Measurements from ENCODE around the gene DIAPH3. TPM values are rescaled to one million over a fixed set of nuclear protein-coding genes. Genes with fewer than 3 reads are reported as not detected.

DIAPH3 gene
- total RNA-seq, 1 donor from 2014 or later: 8.7 TPM

DNA sequence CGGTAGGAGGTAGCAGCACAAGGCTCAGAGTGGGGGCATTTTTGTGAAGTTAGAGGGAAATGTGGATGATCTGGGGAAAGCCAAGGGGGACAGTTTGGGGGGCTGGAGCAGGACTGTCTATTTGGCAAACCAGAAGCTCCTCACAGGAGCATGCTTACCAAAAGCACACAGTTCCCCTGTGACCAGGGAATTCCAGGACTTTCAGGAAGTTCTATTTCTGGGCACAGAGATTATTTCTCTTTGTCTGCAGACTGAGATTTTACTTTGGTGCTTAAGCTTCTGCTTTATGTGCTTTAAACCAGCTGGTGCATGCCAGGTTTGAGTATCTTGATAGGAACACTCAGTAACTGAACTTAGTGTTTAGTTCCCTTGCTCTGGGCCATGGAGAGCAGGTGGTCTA, 525.3 kb downstream of the DIAPH3 start:
- DNase-seq (ENCODE audit: low read depth in 2 of 2): peak in 1 of 2 donors; percentile 16

DNA sequence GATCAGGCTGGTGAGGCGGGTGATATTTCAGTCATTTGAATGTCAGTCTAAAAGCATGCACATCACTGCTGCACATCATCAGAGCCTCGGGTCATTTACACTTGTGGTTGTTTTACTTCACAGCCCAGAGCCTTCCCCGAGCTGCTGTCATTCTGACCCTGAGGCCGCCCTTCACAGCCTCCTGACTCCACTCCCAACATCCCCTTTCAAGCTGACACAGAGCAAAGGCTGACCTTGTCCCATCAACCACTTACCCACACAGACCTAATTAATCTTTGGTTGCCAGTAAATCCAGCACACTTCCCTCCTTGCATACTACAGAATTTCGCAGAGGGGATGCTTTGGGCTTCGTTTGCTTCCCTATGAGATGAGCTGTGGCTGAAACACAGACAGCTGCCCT, 528.1 kb downstream of the DIAPH3 start:
- DNase-seq (ENCODE audit: low read depth in 2 of 2): no peak

DNA sequence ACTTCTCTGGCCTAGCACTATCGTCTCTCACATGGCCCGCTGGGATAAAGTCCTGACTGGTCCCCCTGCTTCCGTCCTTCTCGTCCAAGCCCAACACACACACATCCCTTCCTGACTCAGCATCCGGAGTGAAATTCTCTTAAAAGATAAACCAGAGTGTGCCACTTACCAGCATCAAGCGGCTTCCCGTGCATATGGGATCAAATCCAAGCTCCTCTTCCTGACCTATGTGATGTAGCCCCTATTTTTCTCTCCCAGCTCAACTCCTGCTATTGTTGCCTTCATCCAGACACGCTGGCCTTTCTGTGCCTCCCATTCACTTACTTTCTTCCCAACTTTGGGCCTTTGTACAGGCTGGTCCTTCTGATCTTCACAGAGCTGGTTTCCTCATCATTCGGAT, 530.4 kb downstream of the DIAPH3 start:
- DNase-seq (ENCODE audit: low read depth in 2 of 2): peak; percentile 96 to 98

DNA sequence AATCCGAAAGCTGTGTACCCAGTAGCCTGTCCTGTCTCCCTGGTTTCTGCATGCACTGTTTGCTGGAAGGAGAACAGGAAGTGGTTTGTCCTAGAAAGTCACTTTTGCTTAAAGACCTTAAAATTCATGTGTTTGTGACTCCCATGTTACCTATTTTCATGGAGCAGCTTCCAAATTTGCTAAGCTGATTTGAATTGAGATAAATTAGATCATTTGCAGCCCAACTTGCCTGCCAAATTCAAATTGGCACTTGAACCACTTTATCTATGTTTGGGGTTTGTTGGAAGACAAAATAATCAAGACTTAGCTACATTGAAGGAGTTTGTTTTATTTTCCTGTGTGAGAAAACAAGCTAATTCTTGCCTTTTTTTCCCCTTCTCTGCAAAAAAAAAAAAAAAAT, 532.5 kb downstream of the DIAPH3 start:
- DNase-seq (ENCODE audit: low read depth in 2 of 2): no peak

DNA sequence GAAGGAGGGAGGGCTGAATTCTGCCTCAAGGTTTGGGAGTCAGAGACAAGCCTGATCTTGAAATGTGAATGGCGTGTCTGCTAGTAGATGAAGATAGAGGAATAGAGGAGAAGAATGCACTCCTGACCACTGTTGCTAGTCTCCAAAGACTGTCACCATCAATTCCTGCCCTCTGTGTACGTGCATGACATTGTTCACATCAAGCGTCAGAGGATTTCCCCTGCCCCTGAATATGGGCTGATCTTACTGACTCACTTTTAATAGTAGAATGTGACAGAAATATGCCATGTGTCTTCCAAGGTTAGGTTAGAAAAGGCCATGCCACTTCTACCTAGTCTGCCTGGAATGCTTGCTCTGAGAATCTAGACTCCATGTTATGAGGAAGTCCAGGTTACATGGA, 538.6 kb downstream of the DIAPH3 start:
- DNase-seq (ENCODE audit: low read depth in 2 of 2): no peak

DNA sequence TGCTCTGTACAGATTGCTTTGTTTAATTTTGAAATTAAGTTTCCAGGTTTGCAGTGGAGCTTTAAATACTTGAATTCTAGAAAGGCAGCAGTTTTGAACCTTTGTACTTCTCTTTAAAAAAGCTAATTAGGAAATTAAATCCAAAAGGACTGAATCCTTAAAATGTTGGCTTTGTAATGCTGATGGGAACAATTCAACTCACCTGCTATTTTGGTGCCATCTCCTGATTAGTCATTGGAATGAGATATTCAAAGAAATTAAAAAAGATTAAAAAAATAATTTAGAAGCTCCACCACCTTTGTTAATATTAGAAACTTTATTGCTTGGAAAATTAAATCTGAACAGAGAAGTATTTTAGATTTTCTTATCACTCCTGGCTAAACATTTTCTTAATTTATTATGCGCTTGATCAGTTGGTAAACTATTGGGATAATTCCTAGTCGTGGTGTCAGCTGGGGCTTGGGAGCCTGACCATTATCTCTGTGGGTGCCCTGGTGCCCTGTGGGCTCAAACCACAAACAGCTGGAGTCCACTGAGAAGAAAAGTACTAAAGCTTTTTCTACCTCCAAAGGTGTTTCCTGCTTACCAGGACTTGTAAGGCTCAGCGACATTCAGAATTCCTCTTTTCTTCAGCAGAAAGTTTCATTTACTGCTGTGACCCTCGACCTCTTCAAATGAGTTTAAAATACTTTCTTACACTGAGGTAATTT, 540.4 kb downstream of the DIAPH3 start:
- peak in 1 of 2 donors; percentile 15 for DNase-seq (ENCODE audit: low read depth in 2 of 2)

DNA sequence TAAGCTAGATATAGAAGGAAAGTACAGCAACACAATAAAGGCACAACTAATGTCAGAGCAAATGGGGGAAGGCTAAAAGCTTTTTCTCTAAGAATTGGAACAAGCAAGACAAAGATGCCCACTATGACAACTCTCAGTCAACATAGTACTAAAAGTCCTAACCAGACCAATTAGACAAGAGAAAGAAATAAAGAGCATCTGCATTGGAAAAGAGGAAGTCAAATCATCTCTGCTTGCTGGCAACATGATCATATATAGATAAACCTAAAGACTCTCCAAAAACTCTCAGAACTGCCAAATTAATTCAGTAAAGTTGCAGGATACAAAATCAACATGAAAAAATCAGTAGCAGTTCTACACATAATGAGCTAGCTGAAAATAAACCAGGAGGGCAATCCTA, 542.0 kb downstream of the DIAPH3 start:
- no peak for DNase-seq (ENCODE audit: low read depth in 2 of 2)

Other genes with a start within 250 kb of the DIAPH3 start
- 8.1 and 8.2 TPM in 2 replicates for gene TDRD3, start 233.3 kb upstream of the DIAPH3 start, total RNA-seq